RWPE2 (cell line): ENCODE results near the gene YBEY.

Source experiments
- ATAC-seq: fragments of 200-7000 bp; cut with Tn5 transposase; 3 replicates; pipeline ENCODE4 v1.9.1; 2021; ENCODE audit warnings: low read depth
- DNase-seq: peaks from one replicate; pipeline ENCODE4 v3.0.0-alpha.2; 2020; ENCODE audit warnings: low spot score
- H3K27ac ChIP-seq: fragments of 450-650 bp; 2 replicates; pipeline ENCODE4 v1.5.1; 2017; ENCODE audit warnings: mild to moderate bottlenecking; ENCODE audit not compliant: poor library complexity, severe bottlenecking
- H3K27me3 ChIP-seq: fragments of 250-450 bp; sonication (Bioruptor Pico); 2 replicates; pipeline ENCODE4 v1.5.1; 2021; ENCODE audit warnings: mild to moderate bottlenecking, moderate library complexity; ENCODE audit not compliant: insufficient read depth, poor library complexity, severe bottlenecking
- H3K36me3 ChIP-seq: fragments of 250-450 bp; sonication (Bioruptor Pico); 2 replicates; pipeline ENCODE4 v1.5.1; 2020; ENCODE audit warnings: low read depth, mild to moderate bottlenecking, moderate library complexity
- H3K4me1 ChIP-seq: fragments of 250-450 bp; sonication (Bioruptor Pico); 2 replicates; pipeline ENCODE4 v1.5.1; 2021; ENCODE audit warnings: mild to moderate bottlenecking, moderate library complexity; ENCODE audit not compliant: insufficient read depth, poor library complexity, severe bottlenecking
- H3K4me3 ChIP-seq: fragments of 250-450 bp; sonication (Bioruptor Pico); 2 replicates; pipeline ENCODE4 v1.5.1; 2021; ENCODE audit warnings: mild to moderate bottlenecking, moderate library complexity; ENCODE audit not compliant: severe bottlenecking
- H3K9me3 ChIP-seq: fragments of 250-450 bp; sonication (Bioruptor Pico); 2 replicates; pipeline ENCODE4 v1.5.1; 2021; ENCODE audit warnings: mild to moderate bottlenecking, moderate library complexity; ENCODE audit not compliant: severe bottlenecking
- TF ChIP-seq, protein P1 (sequence below): fragments of 450-650 bp; IDR thresholded peaks from one replicate; pipeline ENCODE4 v1.5.1; 2017; ENCODE audit warnings: mild to moderate bottlenecking, moderate library complexity; ENCODE audit not compliant: poor library complexity, severe bottlenecking

The YBEY gene

DNA sequence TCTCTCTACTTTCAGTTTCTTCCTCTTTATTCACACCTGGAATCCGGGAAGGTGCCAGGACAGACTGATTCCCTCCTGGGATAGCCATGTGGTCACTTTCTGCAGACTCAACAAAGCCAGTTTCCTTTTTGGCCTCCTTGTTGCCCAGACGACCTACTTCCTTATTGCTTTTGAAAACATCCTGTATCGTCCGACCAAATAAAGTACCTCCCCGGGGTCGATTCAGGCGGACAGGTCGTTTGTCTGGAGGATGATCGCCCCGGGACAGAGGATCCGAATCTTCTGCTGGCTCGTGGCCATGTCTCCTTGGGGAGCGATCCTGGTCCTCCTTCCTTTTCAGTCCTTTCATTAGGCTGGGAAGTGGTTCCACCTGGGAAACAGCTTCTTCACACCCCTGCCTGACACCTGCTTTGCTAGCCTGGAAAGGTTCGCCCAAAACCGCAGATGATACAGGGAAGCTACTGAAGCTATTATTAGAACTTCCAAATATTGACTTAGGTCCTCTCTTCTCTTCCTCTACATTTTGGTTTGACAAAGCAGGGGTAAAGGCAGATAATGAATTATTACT lies 2.0 kb upstream of the YBEY start:
- ATAC-seq (no peak), DNase-seq (no peak)
- Histone ChIP-seq H3K4me3 (no peak overlapping the region), H3K27ac (no peak overlapping the region), H3K27me3 (no peaks in the 10 kb centered on the region), H3K9me3 (no peaks in the 10 kb centered on the region), H3K4me1 (peaks cover 23% of the 10 kb centered on the region), H3K36me3 (peaks cover 73% of the 10 kb centered on the region)
- TF ChIP-seq, protein P1, sequence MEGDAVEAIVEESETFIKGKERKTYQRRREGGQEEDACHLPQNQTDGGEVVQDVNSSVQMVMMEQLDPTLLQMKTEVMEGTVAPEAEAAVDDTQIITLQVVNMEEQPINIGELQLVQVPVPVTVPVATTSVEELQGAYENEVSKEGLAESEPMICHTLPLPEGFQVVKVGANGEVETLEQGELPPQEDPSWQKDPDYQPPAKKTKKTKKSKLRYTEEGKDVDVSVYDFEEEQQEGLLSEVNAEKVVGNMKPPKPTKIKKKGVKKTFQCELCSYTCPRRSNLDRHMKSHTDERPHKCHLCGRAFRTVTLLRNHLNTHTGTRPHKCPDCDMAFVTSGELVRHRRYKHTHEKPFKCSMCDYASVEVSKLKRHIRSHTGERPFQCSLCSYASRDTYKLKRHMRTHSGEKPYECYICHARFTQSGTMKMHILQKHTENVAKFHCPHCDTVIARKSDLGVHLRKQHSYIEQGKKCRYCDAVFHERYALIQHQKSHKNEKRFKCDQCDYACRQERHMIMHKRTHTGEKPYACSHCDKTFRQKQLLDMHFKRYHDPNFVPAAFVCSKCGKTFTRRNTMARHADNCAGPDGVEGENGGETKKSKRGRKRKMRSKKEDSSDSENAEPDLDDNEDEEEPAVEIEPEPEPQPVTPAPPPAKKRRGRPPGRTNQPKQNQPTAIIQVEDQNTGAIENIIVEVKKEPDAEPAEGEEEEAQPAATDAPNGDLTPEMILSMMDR, result no peak

DNA sequence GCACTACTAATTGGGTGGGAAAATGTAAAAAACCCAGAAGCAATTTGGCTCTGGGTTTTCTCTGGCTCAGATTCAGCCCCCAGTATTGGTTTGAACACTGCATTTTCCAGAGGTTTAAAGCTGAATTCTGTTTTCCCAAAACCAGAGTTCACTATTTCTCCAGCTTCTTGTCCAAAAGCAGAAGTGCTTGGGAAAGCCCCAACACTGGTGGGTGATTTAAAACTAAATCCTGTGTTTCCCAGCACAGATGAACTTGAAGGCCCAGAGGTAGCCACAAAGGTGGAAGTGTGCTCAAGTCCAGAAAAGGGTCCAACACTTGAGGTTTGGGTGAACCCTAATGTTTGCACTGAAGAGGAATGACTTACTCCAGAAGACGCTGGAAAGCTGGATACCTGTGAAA lies 1.4 kb upstream of the YBEY start:
- no peak for ATAC-seq
- H3K4me1 ChIP-seq, result peaks cover 23% of the 10 kb centered on the region
- H3K9me3 ChIP-seq, result no peaks in the 10 kb centered on the region
- peak overlapping the region; percentile 92 for H3K4me3 ChIP-seq
- TF ChIP-seq, protein P1, result no peak
- H3K36me3 ChIP-seq, result peaks cover 67% of the 10 kb centered on the region
- H3K27me3 ChIP-seq, result no peaks in the 10 kb centered on the region
- DNase-seq, result no peak
- H3K27ac ChIP-seq, result peak overlapping the region; percentile 87

DNA sequence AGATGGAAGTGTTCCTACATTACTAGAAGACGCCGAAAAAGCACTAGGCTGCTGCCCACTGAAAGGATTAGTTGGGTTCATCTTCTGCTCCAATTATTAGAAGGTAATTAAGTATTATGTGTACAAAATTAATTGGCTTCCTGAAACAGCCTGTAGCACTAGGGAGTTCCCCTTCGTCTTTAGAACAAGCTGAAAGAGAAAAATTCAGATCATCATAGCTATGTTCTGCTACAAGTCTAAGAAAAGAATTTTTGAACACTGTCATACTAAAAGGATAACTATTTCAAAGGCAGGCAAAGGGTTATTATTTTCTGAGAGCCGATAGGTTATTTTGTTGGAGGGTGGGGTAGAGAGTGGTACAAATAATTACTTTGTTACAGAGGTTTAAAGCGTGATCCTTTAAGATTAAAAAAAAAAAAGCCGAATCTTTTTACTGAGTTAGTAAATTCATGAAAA lies 908 bp upstream of the YBEY start, which contains the start of gene MCM3AP:
Gene MCM3AP (minus strand): TSS at position 406 of the 456 bp plus-strand sequence. CDS start 325 bp downstream, at position 81.
- H3K27ac ChIP-seq, result peak within 1 kb of the TSS; percentile 87
- DNase-seq (no peak), ATAC-seq (no peak)
- peaks cover 23% of the 10 kb centered on the region for H3K4me1 ChIP-seq
- peak within 1 kb of the TSS; percentile 92 for H3K4me3 ChIP-seq
- TF ChIP-seq, protein P1, result no peak
- H3K36me3 ChIP-seq, result peaks cover 62% of the 10 kb centered on the region
- H3K27me3 ChIP-seq, result no peaks in the 10 kb centered on the region
- no peaks in the 10 kb centered on the region for H3K9me3 ChIP-seq

DNA sequence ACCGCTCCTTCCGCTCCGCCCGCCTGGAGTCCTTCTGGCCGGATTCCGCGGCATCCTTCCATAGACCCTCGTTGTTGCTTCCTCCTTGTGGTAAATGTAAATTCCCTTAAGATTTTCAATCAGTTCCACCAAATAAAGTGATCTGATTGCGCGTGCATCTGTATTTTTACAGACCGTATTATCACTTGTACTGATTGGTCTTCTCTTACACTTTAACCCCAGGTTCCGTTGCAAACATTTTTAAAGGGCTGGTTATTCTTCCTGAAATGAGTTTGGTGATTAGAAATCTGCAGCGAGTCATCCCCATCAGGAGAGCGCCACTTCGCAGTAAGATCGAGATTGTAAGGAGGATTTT lies 483 bp downstream of the YBEY start:
- H3K4me1 ChIP-seq, result peaks cover 23% of the 10 kb centered on the region
- H3K9me3 ChIP-seq, result no peaks in the 10 kb centered on the region
- TF ChIP-seq, protein P1, result no peak
- DNase-seq (no peak), ATAC-seq (no peak)
- peak overlapping the region; percentile 87 for H3K27ac ChIP-seq
- no peaks in the 10 kb centered on the region for H3K27me3 ChIP-seq
- peak overlapping the region; percentile 92 for H3K4me3 ChIP-seq
- peaks cover 53% of the 10 kb centered on the region for H3K36me3 ChIP-seq

DNA sequence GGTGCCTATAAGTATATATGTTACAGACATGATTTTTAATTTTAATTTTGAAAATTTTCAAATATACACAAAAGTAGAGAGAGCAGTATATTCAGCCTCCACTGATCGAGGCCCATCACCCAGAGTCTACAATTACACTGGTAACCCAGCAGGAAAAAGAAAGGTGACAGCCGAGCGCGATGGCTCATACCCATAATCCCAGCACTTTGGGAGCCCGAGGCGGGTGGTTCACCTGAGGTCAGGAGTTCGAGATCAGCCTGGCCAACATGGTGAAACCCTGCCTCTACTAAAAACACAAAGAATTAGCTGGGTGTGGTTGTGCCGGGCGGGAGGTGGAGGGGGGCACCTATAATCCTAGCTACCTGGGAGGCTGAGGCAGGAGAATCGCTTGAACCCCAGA lies 1.4 kb downstream of the YBEY start:
- H3K9me3 ChIP-seq, result no peaks in the 10 kb centered on the region
- TF ChIP-seq, protein P1, result no peak
- DNase-seq (no peak), ATAC-seq (no peak)
- peak overlapping the region; percentile 92 for H3K4me3 ChIP-seq
- H3K27ac ChIP-seq, result peak overlapping the region; percentile 87
- H3K4me1 ChIP-seq, result peaks cover 23% of the 10 kb centered on the region
- no peaks in the 10 kb centered on the region for H3K27me3 ChIP-seq
- H3K36me3 ChIP-seq, result peaks cover 50% of the 10 kb centered on the region
